GM18508 (cell line): ENCODE results near the gene DNMT3A.

Source experiments
- ATAC-seq: cut with Tn5 transposase; IDR thresholded peaks from one replicate; pipeline ENCODE4 v1.9.1; 2021; ENCODE audit warnings: moderate number of reproducible peaks; ENCODE audit not compliant: insufficient read depth, unreplicated experiment

The DNMT3A gene

DNA sequence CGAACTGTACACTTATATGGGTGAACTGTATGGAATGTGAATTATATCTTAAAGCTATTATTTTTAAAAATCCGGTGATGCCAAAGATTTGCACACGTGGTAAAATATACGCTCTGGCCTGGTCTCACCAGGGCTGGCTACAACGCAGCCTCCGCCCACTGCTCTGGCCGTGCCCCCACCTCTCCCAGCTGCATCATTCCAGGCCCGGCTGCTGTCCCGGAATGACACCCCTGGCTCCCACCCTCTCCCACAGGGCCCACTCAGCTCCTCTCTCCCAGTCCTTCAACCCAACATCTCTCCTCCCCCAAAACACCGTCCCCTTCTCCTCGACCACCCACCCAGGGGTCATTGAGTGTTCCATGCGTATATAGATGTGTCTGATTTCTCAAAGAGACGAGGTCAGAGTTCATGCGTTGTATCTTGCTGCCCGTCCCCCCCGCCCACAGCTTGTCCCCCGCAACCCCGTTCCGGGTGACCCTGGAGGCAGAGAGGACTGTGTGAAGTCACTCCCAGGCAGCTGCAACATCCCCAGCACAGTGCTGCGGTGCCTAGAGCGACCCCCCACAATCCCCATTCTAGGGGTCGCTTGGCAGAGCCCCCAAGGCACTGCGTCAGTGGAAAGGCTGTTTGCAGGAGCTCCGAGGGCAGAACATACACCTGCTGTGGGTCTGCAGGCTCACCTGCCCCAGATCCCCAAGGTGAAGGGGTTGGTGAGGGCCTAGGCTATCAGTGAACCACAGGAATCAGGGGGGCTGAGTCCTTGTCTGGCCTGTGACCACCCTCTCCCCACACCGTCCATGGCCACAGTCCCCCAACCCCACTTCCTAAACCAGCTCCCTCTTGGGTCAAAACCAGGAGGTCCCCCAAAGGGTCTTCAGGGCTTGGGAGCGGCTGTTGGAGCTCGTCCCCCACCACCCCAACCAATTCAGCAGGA is 13.3 kb downstream of the DNMT3A start:
- no peak for ATAC-seq

- no peak for ATAC-seq
Observed at GRCh38 chr2:25326326-25327013, 15.3 kb downstream of the DNMT3A start.

- ATAC-seq: no peak
Observed at GRCh38 chr2:25324905-25325592, 16.7 kb downstream of the DNMT3A start.

- ATAC-seq: no peak
Observed at GRCh38 chr2:25324251-25324650, 17.5 kb downstream of the DNMT3A start.

- ATAC-seq: no peak
Observed at GRCh38 chr2:25323610-25324189, 18.0 kb downstream of the DNMT3A start.

DNA sequence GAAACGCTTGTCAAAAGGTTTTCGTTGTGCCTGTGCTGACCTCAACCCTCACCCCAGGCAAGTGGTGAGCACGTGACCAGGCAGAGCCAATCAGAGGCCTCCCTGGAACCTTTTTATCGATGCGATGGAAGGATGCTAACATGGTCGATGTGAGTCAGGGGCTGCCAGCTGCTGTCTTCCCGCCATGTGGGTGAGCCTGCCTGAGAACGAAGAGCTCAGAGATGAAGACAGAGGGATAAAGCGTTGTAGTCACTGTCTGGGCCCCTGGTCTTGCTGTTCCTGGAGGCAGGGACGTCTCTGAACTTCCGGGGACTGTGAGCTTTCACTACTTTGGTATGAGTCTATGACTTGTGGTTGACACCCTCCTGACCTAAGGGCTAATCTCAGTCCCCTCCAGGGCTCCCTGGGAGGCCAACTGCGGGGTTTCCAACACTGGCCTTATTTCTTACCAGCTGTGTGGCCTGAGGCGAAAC is 18.6 kb downstream of the DNMT3A start:
- ATAC-seq: no peak

DNA sequence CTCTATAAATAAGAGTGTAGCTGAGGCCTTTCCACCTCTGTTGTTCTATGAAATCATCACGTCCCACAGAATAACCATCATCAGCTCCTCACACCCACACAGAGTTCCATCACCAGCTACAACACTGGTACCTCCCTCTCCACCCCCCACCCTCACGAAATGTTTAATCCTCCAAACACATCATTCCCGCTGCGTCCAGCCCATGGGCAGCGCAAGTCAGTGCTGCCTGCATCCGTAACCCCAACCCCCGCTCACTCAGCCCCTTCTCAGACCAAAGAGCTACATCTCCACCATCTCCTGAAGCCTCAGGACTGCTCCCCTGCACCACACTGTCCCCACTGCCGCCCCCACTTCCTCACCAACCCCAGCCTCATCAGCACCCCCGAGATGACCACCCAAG is 19.4 kb downstream of the DNMT3A start:
- no peak for ATAC-seq

- no peak for ATAC-seq
Observed at GRCh38 chr2:25320077-25320476, 21.6 kb downstream of the DNMT3A start.

DNA sequence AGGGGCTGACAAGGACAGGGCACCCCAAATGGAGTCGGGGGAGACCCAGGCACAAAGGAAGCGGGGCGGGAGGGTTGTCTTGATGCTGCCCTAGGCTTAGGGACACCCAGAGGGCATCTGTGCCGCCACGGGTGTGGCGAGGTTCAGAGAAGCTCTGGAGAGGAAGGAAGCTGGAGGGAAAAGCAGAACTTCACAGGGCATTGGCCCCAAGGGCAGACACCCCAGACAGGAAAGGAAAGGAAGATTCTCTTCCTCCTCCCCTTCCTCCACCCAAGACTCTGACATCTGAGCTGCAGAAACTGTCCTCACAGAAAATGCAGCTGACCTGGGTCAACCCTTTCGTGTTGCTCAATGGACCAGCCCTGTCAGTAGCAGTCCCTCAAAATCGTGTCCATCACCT is 25.6 kb downstream of the DNMT3A start:
- no peak for ATAC-seq

DNA sequence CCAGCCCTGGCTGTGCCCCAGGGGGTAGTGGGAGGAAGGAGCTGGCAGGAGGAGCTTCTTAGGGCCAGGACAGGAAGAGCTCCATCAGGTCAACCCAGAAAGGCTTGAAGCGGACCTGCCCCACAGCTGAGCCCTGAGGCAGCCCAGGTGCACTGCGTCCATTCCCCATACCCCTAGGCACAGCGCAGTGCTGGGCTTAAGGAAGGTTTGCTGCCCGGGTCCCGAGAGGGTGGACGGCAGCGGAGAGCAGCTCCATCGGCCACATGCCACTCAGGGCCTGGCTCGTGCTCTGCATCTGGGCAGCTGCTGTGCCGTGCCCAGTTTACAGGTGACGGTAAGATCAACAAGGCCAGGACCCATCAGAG is 26.4 kb downstream of the DNMT3A start:
- no peak for ATAC-seq

- no peak for ATAC-seq
Observed at GRCh38 chr2:25314514-25315315, 27.0 kb downstream of the DNMT3A start.

- ATAC-seq: no peak
Observed at GRCh38 chr2:25313711-25314513, 27.8 kb downstream of the DNMT3A start.

DNA sequence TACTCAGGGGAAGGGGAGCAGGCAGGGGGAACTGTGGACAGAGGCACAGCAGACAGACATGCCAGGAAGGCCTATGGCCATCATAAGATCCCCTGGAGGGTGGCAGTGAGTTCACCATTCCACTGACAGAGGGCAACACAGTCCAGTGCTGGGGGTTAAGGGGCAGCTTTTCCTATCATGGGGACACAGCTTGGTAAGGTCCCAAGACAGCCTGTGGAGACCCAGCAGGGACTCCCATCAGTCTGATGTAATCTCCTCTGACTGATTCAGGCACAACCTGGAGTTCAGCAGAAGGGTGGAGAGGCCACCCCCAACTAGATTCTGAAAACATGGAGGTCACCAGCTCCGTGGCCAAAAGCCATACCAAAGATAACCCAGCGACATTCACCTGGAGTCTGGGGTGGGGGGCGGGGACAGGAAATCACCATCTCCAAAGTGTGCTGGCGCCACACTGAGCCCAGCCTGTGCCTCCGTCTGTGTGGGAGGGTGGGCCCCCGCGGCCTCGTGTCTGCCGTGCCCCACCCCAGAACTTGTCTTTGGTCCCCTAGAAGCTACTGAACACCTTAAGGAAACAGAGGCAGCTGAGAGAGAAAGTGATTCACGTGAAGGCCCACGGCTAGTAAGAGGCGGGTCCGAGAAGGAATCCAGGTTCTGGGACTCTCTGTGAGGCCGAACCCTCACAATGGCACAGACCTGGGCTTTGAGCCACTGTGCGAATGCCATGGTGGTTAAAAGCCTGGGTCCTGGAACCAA is 28.6 kb downstream of the DNMT3A start:
- ATAC-seq: no peak

DNA sequence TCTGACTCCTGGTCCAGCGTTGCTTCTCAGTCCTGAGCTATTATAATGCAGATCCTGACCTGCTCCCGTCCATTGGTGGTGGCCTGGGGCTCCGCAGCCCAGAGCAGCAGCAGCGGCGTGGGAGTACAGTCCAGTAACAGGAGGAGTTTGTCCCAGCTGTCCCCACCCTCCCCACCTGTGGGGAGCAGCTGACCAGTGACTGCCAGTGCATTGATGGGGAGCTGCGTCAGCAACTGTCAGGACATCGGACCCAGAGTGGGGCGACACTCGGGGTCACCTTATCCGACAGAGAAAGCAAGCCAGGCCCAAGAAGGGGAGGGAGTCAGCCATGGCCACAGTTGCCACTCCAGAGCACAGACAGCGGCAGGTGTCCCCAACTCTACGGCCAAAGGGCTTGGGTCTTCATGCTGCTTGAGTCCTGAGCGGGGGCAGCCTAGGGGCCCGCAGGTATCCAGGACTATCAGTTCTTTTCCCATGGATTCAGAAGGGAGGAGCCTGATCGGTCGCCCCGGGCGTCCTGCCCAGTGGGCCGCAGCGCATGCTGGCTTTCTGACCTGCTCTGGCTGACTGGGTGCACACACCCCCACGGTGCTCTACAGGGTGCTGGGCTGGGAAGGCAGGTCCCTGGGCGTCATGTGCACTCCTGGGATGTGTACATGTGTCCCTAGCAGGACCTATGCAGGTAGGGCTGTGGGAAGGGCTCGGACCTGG is 29.7 kb downstream of the DNMT3A start:
- no peak for ATAC-seq

DNA sequence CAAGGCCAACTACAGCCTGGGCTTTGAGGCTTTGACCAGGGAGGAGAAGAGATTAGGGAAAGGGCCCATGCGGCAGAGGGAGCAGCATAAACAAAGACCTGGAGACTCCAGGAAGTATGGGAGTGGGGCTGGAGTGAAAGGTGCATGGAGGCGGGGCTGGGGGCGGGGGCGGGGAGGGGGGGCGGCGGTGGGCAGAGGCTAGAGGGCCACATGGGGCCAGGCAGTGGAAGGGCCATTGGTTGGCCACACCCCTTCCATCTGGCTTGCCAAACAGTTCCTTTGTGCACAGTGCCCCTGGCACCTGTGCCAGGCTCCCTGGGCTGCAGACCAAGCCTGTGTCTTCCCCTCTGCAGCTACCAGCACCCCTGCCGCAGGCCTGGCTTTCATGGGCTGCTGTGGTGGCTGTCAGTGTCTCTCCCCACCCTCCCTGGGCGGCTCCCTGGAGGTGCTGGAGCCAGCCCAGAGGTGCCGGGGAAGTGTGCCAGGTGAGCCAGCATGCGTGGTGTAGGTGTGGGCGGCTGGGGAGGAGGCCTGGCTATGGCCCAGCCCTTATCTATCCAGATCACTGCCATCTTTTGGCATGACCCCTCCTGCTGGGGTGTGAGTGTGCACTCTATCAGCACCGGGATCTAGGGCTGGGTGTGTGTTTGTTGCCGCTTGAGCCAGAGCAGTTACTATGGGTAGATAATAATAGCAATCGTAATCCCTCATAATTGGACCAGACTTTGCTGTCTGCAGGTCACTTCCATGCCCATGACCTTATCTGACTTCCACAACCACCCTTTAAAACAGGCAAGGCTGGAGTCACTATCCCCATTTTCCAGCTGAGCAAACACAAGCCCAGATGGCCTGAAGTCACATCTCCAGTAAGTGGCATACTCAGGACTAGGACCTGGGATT is 30.5 kb downstream of the DNMT3A start:
- no peak for ATAC-seq

GRCh38 chr2:25310709-25310964 is 31.1 kb downstream of the DNMT3A start:
- no peak for ATAC-seq

DNA sequence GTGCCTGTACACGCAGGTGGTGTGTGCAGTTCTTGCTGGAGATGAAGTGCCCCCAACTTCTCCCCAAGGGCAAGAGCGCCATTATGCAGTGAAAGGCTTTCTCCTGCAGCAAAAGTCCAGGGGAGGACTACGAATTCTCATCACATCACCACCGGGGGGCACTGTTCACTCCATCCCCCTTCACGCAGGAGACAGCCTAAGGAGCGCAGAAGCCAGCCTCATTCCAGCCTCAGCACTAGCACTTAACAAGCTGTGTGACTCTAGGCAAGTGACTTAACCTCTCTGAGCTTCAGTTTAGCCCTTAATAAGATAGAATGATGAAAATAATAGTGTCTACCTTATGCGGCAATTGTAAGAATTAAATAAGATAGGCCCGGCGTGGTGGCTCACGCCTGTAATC is 32.3 kb downstream of the DNMT3A start:
- ATAC-seq: no peak
